Neural progenitor cell (in vitro differentiated cells): ENCODE results near the gene CSTF2T. TPM values are rescaled to one million over a fixed set of nuclear protein-coding genes. Genes with fewer than 3 reads are reported as not detected.

Experiments used
- DNase-seq: peaks from one replicate; pipeline ENCODE4 v3.0.0-alpha.2; 2016; ENCODE audit warnings: low spot score
- H2AFZ ChIP-seq: fragments of 200-600 bp; sonication (generic); replicated peaks from 2 replicates; pipeline ENCODE4 v1.6.1; 2016; ENCODE audit warnings: antibody characterized with exemption
- H3F3A ChIP-seq: fragments of 200-600 bp; sonication (generic); 2 replicates; pipeline ENCODE4 v1.6.1; 2016; ENCODE audit warnings: antibody characterized with exemption, low read depth
- H3K27ac ChIP-seq: fragments of 200-600 bp; sonication (generic); 2 replicates; pipeline ENCODE4 v1.5.1; 2016; ENCODE audit warnings: mild to moderate bottlenecking
- H3K27me3 ChIP-seq: fragments of 200-600 bp; sonication (generic); 2 replicates; pipeline ENCODE4 v1.6.1; 2016; ENCODE audit warnings: mild to moderate bottlenecking, moderate library complexity
- H3K36me3 ChIP-seq: fragments of 200-600 bp; sonication (generic); 2 replicates; pipeline ENCODE4 v1.5.1; 2016
- H3K4me1 ChIP-seq: fragments of 200-600 bp; sonication (generic); 2 replicates; pipeline ENCODE4 v1.6.1; 2016; ENCODE audit warnings: mixed run types
- H3K4me2 ChIP-seq: fragments of 200-600 bp; sonication (generic); 2 replicates; pipeline ENCODE4 v1.6.1; 2016
- H3K4me3 ChIP-seq: fragments of 200-600 bp; sonication (generic); 2 replicates; pipeline ENCODE4 v1.5.1; 2016
- H3K79me2 ChIP-seq: fragments of 200-600 bp; sonication (generic); 2 replicates; pipeline ENCODE4 v1.6.1; 2016; ENCODE audit warnings: low read depth
- H3K9ac ChIP-seq: fragments of 200-600 bp; sonication (generic); 2 replicates; pipeline ENCODE4 v1.6.1; 2016
- H3K9me3 ChIP-seq: fragments of 200-600 bp; sonication (generic); 2 replicates; pipeline ENCODE4 v1.5.1; 2016; ENCODE audit warnings: low read depth
- H4K20me1 ChIP-seq: fragments of 200-600 bp; sonication (generic); 2 replicates; pipeline ENCODE4 v1.6.1; 2016; ENCODE audit warnings: low read depth
- H3K27ac Mint-ChIP-seq: 3 replicates; pipeline ENCODE4 v1.8.0; 2021; ENCODE audit warnings: mixed read lengths
- H3K27me3 Mint-ChIP-seq: 2 replicates; pipeline ENCODE4 v1.8.0; 2022; ENCODE audit warnings: low read depth, mild to moderate bottlenecking, inconsistent platforms, moderate library complexity, mixed read lengths; ENCODE audit not compliant: insufficient read depth
- H3K36me3 Mint-ChIP-seq: 3 replicates; pipeline ENCODE4 v1.8.0; 2021; ENCODE audit warnings: mixed read lengths
- H3K4me1 Mint-ChIP-seq: 3 replicates; pipeline ENCODE4 v1.8.0; 2021; ENCODE audit warnings: mixed read lengths
- H3K4me3 Mint-ChIP-seq: 3 replicates; pipeline ENCODE4 v1.8.0; 2021; ENCODE audit warnings: mild to moderate bottlenecking, moderate library complexity, mixed read lengths
- H3K9me3 Mint-ChIP-seq: 3 replicates; pipeline ENCODE4 v1.8.0; 2020; ENCODE audit warnings: mixed read lengths
- EZH2 ChIP-seq: fragments of 200-600 bp; sonication (generic); IDR thresholded peaks from 2 replicates; pipeline ENCODE4 v1.6.1; 2017; ENCODE audit warnings: antibody characterized with exemption, mild to moderate bottlenecking, moderate library complexity
- EZH2phosphoT487 ChIP-seq: fragments of 200-600 bp; sonication (generic); IDR thresholded peaks from 2 replicates; pipeline ENCODE4 v1.6.1; 2017; ENCODE audit warnings: antibody characterized with exemption
- total RNA-seq: library from RNA; depleted of rRNA; stranded (reverse); fragments of >200 nt; gene quantifications from 2 replicates; pipeline ENCODE4 v1.2.3, GENCODE V29; 2015; ENCODE audit warnings: low replicate concordance
- TF ChIP-seq, protein P1 (sequence below): fragments of 200-600 bp; sonication (generic); IDR thresholded peaks from 2 replicates; pipeline ENCODE4 v1.5.1; 2017; ENCODE audit warnings: antibody characterized with exemption, mild to moderate bottlenecking

CSTF2T gene
- total RNA-seq, 1 donor from 2014 or later, result 53.7 TPM

GRCh38 chr10:51675088-51675487 lies 24.3 kb downstream of the CSTF2T start:
- H3K27me3 Mint-ChIP-seq, result no peaks in the 10 kb centered on the region
- Histone ChIP-seq H4K20me1 (no peaks in the 10 kb centered on the region), H3K4me2 (no peak overlapping the region), H3K27ac (no peak overlapping the region), H3K4me1 (peaks cover 3% of the 10 kb centered on the region), H3K9me3 (peaks cover 6% of the 10 kb centered on the region), H3K9ac (no peak overlapping the region), H3K36me3 (no peaks in the 10 kb centered on the region), H3K4me3 (no peak overlapping the region), H3K79me2 (no peaks in the 10 kb centered on the region), H2AFZ (no peak overlapping the region), H3F3A (no peaks in the 10 kb centered on the region), H3K27me3 (no peaks in the 10 kb centered on the region)
- DNase-seq, result no peak
- TF ChIP-seq EZH2 (no peak), EZH2phosphoT487 (no peak)
- TF ChIP-seq, protein P1, sequence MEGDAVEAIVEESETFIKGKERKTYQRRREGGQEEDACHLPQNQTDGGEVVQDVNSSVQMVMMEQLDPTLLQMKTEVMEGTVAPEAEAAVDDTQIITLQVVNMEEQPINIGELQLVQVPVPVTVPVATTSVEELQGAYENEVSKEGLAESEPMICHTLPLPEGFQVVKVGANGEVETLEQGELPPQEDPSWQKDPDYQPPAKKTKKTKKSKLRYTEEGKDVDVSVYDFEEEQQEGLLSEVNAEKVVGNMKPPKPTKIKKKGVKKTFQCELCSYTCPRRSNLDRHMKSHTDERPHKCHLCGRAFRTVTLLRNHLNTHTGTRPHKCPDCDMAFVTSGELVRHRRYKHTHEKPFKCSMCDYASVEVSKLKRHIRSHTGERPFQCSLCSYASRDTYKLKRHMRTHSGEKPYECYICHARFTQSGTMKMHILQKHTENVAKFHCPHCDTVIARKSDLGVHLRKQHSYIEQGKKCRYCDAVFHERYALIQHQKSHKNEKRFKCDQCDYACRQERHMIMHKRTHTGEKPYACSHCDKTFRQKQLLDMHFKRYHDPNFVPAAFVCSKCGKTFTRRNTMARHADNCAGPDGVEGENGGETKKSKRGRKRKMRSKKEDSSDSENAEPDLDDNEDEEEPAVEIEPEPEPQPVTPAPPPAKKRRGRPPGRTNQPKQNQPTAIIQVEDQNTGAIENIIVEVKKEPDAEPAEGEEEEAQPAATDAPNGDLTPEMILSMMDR, result no peak
- peaks cover 6% of the 10 kb centered on the region for H3K9me3 Mint-ChIP-seq
- H3K4me3 Mint-ChIP-seq, result no peak overlapping the region
- no peaks in the 10 kb centered on the region for H3K36me3 Mint-ChIP-seq
- H3K27ac Mint-ChIP-seq, result no peak overlapping the region
- H3K4me1 Mint-ChIP-seq, result no peaks in the 10 kb centered on the region

DNA sequence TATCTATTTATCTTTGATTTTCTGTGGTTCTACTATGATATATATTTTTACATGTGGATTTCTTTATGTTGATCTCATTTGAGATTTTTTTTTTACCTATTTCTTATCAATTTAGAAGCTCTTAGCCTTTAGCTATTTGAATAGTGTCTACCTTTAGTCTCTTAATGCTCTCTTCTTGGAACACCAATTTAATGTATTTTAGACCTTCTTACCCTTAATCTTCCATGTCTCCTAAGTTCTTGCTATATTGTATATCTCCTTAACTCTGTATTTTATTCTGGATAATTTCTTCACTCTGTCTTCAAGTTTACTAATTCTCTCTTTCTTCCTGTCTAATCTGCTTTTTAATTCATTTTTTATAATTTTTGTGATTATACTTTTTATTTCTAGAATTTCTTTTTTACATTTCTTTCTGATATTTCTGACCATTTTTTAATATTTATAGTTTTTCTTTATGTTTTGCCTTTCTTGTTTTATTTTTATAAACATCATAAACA lies 27.3 kb downstream of the CSTF2T start:
- H3K27ac Mint-ChIP-seq, result no peak overlapping the region
- Histone ChIP-seq H3K36me3 (no peaks in the 10 kb centered on the region), H3K27ac (no peak overlapping the region), H3K9ac (no peak overlapping the region), H3K4me3 (no peak overlapping the region), H3K27me3 (no peaks in the 10 kb centered on the region), H3K4me2 (no peak overlapping the region), H3K4me1 (peaks cover 7% of the 10 kb centered on the region), H3K9me3 (peaks cover 6% of the 10 kb centered on the region), H2AFZ (no peak overlapping the region), H4K20me1 (no peaks in the 10 kb centered on the region), H3K79me2 (no peaks in the 10 kb centered on the region), H3F3A (peaks cover 4% of the 10 kb centered on the region)
- no peak for DNase-seq
- no peaks in the 10 kb centered on the region for H3K4me1 Mint-ChIP-seq
- H3K27me3 Mint-ChIP-seq, result no peaks in the 10 kb centered on the region
- H3K4me3 Mint-ChIP-seq, result no peak overlapping the region
- TF ChIP-seq, protein P1, result no peak
- no peak for TF ChIP-seq EZH2phosphoT487
- no peak for TF ChIP-seq EZH2
- peaks cover 6% of the 10 kb centered on the region for H3K9me3 Mint-ChIP-seq
- H3K36me3 Mint-ChIP-seq, result no peaks in the 10 kb centered on the region

DNA sequence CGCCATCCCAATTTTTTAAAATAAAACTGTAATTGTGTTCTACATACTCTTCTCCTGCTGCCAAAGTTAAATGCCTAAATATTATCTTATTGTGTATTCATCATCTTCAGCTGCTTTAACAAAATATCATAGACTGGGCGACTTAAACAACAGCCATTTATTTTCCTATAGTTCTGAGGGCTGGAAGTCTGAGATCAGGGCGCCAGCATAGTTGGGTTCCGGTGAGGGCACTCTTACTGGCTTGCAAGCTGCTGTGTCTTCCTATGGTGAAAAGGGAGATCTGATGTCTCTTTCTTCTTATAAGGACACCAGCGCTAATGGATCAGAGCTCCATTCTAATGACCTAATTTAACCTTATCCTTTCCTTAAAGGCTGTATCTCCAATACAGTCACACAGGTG lies 30.4 kb downstream of the CSTF2T start:
- Histone ChIP-seq H3K79me2 (no peaks in the 10 kb centered on the region), H3K36me3 (no peaks in the 10 kb centered on the region), H3K4me3 (no peak overlapping the region), H3K27ac (no peak overlapping the region), H2AFZ (no peak overlapping the region), H3K4me1 (peaks cover 7% of the 10 kb centered on the region), H3K9me3 (peaks cover 6% of the 10 kb centered on the region), H3K9ac (no peak overlapping the region), H3K4me2 (no peak overlapping the region), H4K20me1 (no peaks in the 10 kb centered on the region), H3F3A (peaks cover 4% of the 10 kb centered on the region), H3K27me3 (no peaks in the 10 kb centered on the region)
- H3K4me3 Mint-ChIP-seq, result no peak overlapping the region
- H3K9me3 Mint-ChIP-seq, result peaks cover 6% of the 10 kb centered on the region
- H3K36me3 Mint-ChIP-seq, result no peaks in the 10 kb centered on the region
- no peak for DNase-seq
- H3K27me3 Mint-ChIP-seq, result no peaks in the 10 kb centered on the region
- TF ChIP-seq EZH2, result no peak
- TF ChIP-seq, protein P1, result no peak
- TF ChIP-seq EZH2phosphoT487, result no peak
- H3K4me1 Mint-ChIP-seq, result no peaks in the 10 kb centered on the region
- H3K27ac Mint-ChIP-seq, result no peak overlapping the region
